HG02981 (cell line): Measurements from ENCODE around the gene EIF4E1B.
"Not testable (repeated sequence)": the region's sequence is repeated elsewhere in the genome, so short reads cannot be mapped to it uniquely, and the experiment has no call there.

Experiments
- ATAC-seq: cut with Tn5 transposase; IDR thresholded peaks from one replicate; pipeline ENCODE4 v1.9.1; 2021; ENCODE audit warnings: mild to moderate bottlenecking, moderate library complexity; ENCODE audit not compliant: unreplicated experiment

EIF4E1B gene

GRCh38 chr5:176629853-176630680, at the start of gene EIF4E1B, which contains the start of gene SNCB:
TSS of gene EIF4E1B (plus strand) at chr5:176630675. CDS start at chr5:176642788, 12,113 bp downstream.
TSS of gene SNCB (minus strand) at chr5:176630534. CDS start at chr5:176629654, 880 bp downstream.
- ATAC-seq, result peak; percentile 64

- no peak for ATAC-seq
Measured at GRCh38 chr5:176581361-176581760, 49.1 kb upstream of the EIF4E1B start.

DNA sequence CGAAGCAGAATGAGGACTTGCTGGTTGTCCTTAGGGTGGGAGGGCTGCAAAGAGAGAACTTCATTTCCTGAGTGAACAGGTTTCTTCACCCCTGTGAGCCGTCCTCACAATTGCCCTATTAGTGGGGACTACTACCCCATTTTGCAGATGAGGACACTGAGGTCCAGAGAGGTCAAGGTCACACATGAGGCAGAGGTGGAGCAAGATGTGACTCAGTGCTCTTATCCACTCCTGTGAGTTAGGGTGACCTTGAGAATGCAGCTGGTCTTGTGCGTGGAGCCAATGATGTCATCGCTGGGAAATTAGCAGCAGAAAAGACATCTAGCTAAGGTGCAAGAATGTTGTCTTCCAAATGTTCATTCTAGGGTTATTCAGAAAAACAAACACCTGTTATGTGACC, 47.4 kb upstream of the EIF4E1B start:
- no peak for ATAC-seq

DNA sequence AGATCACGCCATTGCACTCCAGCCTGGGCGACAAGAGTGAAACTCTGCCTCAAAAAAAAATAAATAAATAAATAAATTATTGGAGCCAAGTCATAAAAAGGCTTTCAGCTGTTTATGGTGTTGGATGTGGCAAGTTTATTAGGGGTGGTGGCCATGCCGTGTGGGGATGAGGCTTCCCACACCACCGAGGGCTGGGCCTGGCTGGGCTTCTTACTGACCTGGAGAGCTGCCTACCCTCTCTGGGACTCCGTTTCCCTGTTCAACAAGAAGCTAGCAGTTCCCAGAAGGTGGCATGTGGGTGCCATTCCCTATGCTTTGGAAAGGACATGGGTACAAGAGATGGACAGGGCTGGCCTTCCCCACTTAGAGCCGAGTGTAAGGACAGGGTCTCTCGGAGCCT, 43.1 kb upstream of the EIF4E1B start:
- ATAC-seq, result no peak

- ATAC-seq, result no peak
Measured at GRCh38 chr5:176588297-176588696, 42.2 kb upstream of the EIF4E1B start.

GRCh38 chr5:176589039-176589769, 41.3 kb upstream of the EIF4E1B start:
- ATAC-seq, result no peak

DNA sequence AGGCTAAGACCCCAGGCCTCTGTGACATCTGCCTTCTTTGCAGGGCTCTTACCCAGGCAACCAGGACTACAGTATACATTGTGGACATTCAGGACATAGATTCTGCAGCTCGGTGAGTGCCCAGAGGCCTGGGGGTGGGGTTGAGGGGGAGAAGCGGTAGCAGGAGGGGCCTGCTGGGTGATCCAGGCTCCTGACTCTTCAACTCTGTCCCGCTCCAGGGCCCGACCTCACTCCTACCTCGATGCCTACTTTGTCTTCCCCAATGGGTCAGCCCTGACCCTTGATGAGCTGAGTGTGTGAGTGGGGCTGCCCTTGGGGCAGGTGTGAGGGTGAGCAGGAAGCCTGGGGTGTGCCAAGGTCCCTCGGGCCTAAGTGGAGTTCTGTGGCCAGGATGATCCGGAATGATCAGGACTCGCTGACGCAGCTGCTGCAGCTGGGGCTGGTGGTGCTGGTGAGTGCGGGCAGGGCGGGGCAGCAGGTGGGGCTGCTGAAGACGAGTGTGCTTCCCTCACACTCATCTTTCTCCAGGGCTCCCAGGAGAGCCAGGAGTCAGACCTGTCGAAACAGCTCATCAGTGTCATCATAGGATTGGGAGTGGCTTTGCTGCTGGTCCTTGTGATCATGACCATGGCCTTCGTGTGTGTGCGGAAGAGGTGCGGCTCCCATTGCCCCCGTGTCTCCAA, 40.3 kb upstream of the EIF4E1B start:
- ATAC-seq, result no peak

DNA sequence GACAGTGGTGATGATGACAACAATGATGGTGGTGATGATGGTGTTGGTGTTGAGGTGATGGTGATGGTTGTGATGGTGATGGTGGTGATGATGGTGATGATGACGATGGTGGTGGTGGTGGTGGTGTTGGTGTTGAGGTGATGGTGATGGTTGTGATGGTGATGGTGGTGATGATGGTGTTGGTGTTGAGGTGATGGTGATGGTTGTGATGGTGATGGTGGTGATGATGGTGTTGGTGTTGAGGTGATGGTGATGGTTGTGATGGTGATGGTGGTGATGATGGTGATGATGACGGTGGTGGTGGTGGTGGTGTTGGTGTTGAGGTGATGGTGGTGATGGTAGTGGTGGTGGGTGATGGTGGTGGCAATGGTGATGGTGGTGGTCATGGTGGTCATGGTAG, 38.8 kb upstream of the EIF4E1B start:
- not testable (repeated sequence) for ATAC-seq

GRCh38 chr5:176592573-176592972, 37.9 kb upstream of the EIF4E1B start:
- ATAC-seq, result no peak

DNA sequence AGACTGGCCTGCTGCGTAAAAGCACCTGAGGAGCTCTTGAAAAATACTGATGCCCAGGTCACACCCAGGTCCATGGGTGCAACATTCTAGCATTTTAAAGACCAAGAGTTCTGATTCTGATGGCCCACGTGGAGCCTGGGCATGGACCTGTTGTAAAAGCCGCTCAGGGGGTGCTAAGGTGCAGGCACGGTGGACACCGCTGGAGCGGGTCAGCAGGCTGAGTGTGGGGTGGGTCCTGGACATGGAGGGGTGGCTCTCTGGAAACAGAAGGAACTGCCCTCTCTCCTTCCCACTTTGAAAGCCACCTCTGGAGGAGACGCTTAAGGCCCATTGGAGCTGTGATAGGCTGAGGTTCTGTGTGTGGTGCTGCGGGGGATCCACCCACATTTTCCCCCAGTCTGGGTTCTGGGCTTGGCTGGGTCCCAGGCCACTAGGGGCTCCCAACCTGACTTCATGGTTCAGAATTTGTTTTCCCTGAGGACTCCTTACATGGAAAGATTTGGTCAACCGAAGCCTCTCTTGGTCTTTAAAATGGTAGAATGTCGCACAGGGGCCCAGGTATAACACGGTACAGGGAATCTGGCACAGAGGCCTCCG, 37.1 kb upstream of the EIF4E1B start:
- no peak for ATAC-seq

DNA sequence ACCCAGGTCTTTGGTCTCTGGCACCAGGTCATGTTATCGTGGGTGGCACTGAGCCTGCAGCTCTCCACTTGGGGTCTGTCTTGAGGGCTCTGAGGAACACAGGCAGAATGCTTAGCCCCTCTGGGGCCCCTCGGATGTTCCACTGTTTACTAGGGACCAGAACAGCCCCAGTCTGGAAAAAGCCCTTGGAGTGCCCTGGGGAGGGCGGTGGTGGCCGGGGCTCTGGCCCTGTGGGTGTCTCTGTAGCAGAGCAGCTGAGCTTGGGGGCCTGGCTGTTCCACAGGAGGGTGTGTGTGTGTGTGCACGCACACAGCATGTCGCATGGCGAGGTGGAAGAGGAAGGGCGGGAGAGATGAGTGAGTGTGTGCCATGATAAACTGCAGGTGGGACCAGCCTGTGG, 35.9 kb upstream of the EIF4E1B start:
- no peak for ATAC-seq

DNA sequence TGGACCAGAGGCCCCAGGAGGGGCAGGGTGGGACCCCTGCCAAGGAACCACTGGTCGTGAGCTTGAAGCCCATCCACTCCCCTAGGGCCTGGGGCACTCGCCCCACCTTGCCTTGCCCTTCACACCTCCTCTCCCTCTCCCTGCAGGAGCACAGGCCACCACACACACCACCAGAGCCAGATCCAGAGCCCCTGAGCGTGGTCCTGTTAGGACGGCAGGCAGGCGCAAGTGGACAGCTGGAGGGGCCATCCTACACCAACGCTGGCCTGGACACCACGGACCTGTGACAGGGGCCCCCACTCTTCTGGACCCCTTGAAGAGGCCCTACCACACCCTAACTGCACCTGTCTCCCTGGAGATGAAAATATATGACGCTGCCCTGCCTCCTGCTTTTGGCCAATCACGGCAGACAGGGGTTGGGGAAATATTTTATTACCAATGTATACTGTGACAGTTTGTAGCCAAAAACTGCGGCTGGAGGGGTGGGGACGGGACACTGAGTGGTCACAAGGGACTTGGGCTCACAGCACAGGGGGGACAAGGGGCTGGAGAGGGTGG, 35.0 kb upstream of the EIF4E1B start:
- no peak for ATAC-seq

GRCh38 chr5:176596069-176596644, 34.3 kb upstream of the EIF4E1B start:
- ATAC-seq, result no peak

- ATAC-seq, result peak; percentile 67
Measured at GRCh38 chr5:176596689-176597416, 33.6 kb upstream of the EIF4E1B start.

DNA sequence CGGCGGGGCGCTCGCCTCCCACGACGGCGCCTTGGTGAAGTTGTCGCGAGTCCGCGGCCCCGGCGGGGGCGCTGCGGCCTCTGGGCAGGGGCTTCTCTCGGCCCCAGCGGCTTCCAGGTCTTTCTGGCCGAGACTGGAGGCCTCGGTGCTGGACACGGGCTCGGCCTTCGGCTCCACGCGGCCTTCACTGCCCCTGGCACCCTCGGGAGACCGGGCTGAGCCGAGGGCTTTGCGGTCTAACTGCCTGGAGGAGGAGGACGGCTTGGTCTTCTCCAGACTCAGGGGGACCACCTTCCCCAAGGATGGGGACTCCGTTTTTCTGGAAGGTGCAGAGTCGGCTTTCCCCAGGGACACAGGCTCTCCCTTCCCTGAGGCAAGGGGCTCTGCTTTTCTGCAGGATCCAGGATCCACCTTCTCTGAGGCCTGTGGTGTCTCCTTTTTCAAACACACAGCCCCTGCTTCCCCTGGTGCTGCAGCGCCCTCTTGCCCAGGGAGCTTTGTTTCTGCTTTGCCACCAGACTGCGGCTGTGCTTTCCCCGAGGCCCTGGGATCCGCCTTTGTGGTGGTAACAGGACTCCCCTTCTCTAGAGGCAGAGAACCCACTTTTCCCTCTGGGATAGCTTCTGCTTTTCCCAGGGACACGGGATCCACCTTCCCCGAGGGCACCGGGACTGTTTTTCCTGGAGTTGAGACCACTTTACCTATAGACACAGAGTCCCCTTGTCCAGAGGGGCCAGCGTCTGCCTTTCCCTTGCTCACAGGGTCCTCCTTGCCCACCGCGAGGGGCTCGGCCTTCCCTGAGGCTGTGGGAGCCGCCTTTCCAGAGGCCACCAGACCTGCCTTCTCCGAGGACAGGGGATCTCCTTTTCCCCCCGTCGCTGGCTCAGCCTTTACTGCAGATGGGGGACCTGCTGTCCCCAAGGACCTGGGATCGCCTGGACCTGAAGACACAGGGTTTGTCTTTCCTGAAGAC, 32.8 kb upstream of the EIF4E1B start:
- ATAC-seq, result no peak

DNA sequence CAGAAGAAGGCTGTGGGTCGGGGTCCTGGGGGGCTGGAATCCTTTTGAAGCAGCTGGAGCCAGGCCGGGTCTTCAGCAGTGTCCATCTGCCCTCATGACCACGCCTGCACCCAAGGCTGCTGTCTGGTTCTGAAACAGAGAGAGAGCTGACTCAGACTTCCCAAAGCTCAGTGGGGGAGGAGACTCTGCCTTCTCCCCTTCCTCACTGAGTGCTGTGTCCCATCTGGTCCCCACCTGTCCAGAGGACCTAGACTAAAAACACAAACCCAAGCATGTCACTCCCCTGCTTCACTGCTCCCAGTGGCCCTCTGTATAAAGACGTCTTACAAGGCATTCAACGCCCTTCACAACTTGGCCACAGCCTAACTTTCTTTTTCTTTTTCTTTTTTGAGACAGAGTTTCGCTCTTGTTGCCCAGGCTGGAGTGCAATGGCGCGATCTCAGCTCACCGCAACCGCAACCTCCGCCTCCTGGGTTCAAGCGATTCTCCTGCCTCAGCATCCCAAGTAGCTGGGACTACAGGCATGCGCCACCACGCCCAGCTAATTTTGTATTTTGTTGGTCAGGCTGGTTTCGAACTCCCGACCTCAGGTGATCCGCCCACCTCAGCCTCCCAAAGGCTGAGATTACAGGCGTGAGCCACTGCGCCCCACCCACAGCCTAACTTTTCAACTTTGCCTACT, 30.6 kb upstream of the EIF4E1B start:
- not testable (repeated sequence) for ATAC-seq

DNA sequence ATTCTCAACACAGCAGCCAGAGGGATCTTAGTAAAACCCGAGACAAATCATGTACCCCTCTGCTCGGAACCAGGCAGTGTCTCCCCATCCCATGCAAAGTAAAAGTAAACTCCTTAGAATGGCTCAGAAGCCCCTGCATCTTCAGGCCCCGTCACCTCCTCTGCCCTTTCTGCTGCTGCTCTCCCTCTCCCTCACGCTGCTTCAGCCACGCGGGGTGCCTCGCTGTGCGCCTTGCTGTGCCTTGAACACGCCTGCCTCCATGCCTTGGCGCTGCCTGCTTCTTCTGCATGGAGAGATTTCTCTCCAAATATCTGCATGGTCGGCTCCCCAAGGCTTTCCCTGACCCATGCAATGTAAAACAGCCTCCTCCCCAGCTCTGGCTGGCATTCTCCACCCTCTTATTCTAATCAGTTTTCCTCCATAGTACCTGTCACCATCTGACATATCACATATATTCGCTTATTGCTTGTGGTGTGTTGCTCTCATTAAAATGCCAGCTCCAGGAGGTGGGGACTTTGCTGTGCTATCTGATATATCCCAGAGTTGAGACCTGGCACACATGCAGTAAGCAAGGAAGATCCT, 28.5 kb upstream of the EIF4E1B start:
- ATAC-seq, result no peak

GRCh38 chr5:176603091-176603490, 27.4 kb upstream of the EIF4E1B start:
- ATAC-seq, result no peak
